Tibial nerve (tissue), 4 donors: ENCODE measurements around the gene ELFN1. TPM values are rescaled to one million over a fixed set of nuclear protein-coding genes. Genes with fewer than 3 reads are reported as not detected.

Source experiments
- DNase-seq, 2 donors: peaks; one replicate each; pipeline ENCODE4 v3.0.0-alpha.2; 2019; ENCODE audit warnings: low spot score in 2 of 2
- H3K27ac ChIP-seq, 4 donors: fragments of 200-600 bp; sonication (generic) in 3 of 4; one replicate each; pipeline ENCODE4 v1.5.1; 2017 to 2019; ENCODE audit warnings: mild to moderate bottlenecking in 1 of 4
- H3K27me3 ChIP-seq, 2 donors: fragments of 200-600 bp; sonication (generic) in 1 of 2; one replicate each; pipeline versions ENCODE4 v1.5.1 to v1.6.0; 2017 to 2019
- H3K36me3 ChIP-seq, 3 donors: fragments of 200-600 bp; sonication (generic); one replicate each; pipeline ENCODE4 v1.5.1; 2018 to 2019
- H3K4me1 ChIP-seq, 4 donors: fragments of 200-600 bp; sonication (generic) in 3 of 4; one replicate each; pipeline ENCODE4 v1.5.1; 2017 to 2019
- H3K4me3 ChIP-seq, 4 donors: fragments of 200-600 bp; sonication (generic) in 3 of 4; one replicate each; pipeline ENCODE4 v1.5.1; 2017 to 2019; ENCODE audit warnings: mild to moderate bottlenecking in 1 of 4, moderate library complexity in 1 of 4
- H3K9me3 ChIP-seq, 4 donors: fragments of 200-600 bp; sonication (generic) in 3 of 4; one replicate each; pipeline ENCODE4 v1.5.1; 2017 to 2019
- EP300 ChIP-seq, 2 donors: sonication (generic); formaldehyde crosslinking; IDR thresholded peaks; one replicate each; pipeline ENCODE4 v1.6.1; 2017; ENCODE audit warnings: antibody characterized with exemption in 2 of 2, mild to moderate bottlenecking in 1 of 2
- POLR2A ChIP-seq, 2 donors: fragments of 450-650 bp; IDR thresholded peaks; one replicate each; pipeline ENCODE4 v1.6.1; 2017; ENCODE audit warnings: antibody characterized with exemption in 2 of 2, mild to moderate bottlenecking in 2 of 2, moderate library complexity in 2 of 2
- WGBS, 2 donors: methylation state at CpG; one replicate each; pipeline ENCODE4 v1.1.5; 2018; 5-methylcytosine and 5-hydroxymethylcytosine counted together
- total RNA-seq, 4 donors: library from RNA; depleted of rRNA; stranded (reverse); fragments of >200 nt; gene quantifications; one replicate each; pipeline ENCODE4 v1.1.0, GENCODE V29; 2016
- TF ChIP-seq, protein P1 (sequence below), 5 experiments: fragments of 200-600 bp in 3 of 5; fragments of 450-650 bp in 2 of 5; sonication (generic) in 3 of 5; IDR thresholded peaks; one replicate each; pipeline ENCODE4 v1.5.1; 2016 to 2019; ENCODE audit warnings: antibody characterized with exemption in 5 of 5, mild to moderate bottlenecking in 3 of 5, moderate library complexity in 2 of 5

ELFN1 gene
- total RNA-seq, 4 donors from 2014 or later = 0.21 to 2.4 (median 1.5) TPM

DNA sequence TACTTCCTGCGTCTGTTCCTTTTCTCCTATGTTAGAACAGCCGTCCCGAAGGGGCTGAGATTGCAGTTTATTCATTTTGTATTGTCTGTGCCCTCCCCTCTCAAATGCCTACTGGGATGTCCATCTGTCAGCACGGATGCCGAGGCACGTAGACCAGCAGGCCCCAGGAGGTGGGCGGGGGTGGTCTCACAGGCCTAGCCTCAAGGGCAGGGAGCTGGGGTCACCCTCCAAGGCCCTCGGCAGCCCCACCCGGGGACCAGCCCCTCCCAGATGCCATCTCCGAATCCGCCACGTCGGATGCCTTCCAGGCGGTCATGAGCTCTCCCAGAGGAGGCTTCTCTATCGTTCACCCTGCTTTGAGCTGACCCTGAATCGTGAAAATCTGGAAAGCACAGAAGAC lies 59.7 kb downstream of the ELFN1 start:
- H3K27me3 ChIP-seq = peaks cover 0 to 32% of the 10 kb centered on the region in 2 donors
- no peak overlapping the region for H3K4me3 ChIP-seq
- TF ChIP-seq EP300 (IDR thresholded peaks at IDR 0.05) (no peak), POLR2A (IDR thresholded peaks at IDR 0.05) (no peak)
- TF ChIP-seq, protein P1, sequence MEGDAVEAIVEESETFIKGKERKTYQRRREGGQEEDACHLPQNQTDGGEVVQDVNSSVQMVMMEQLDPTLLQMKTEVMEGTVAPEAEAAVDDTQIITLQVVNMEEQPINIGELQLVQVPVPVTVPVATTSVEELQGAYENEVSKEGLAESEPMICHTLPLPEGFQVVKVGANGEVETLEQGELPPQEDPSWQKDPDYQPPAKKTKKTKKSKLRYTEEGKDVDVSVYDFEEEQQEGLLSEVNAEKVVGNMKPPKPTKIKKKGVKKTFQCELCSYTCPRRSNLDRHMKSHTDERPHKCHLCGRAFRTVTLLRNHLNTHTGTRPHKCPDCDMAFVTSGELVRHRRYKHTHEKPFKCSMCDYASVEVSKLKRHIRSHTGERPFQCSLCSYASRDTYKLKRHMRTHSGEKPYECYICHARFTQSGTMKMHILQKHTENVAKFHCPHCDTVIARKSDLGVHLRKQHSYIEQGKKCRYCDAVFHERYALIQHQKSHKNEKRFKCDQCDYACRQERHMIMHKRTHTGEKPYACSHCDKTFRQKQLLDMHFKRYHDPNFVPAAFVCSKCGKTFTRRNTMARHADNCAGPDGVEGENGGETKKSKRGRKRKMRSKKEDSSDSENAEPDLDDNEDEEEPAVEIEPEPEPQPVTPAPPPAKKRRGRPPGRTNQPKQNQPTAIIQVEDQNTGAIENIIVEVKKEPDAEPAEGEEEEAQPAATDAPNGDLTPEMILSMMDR (IDR thresholded peaks at IDR 0.05) = no peak
- no peak overlapping the region for H3K27ac ChIP-seq
- no peaks in the 10 kb centered on the region for H3K4me1 ChIP-seq
- H3K36me3 ChIP-seq = peaks cover 0 to 5% (median 0%) of the 10 kb centered on the region in 3 donors
- no peak for DNase-seq
- 77 to 79% methylated on average over 16 of the region's 16 CpGs for WGBS, 2 donors
- peaks cover 0 to 30% (median 2%) of the 10 kb centered on the region in 4 donors for H3K9me3 ChIP-seq

DNA sequence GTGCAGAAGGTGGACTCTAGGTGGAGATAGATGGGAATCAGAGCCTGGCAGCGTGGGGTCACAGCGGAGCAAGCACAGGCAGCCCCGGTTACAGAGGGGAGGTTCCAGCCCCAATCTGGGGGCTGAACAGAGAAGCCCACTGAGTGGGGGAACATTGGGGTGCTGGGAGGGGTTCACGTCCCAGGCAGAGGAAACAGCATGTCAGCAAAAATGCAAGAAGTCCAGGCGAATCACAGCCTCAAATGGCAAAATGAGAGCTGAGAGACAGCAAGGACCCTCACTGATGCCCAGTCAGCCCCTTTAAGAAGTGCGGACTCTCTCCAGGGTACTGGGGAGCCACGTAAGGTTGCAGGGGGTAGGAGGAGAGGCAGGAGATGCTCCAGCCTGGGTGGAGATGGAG lies 62.0 kb downstream of the ELFN1 start:
- H3K27me3 ChIP-seq = peaks cover 0 to 25% of the 10 kb centered on the region in 2 donors
- H3K4me3 ChIP-seq = no peak overlapping the region
- TF ChIP-seq EP300 (IDR thresholded peaks at IDR 0.05) = no peak
- TF ChIP-seq POLR2A (IDR thresholded peaks at IDR 0.05) = no peak
- TF ChIP-seq, protein P1 (IDR thresholded peaks at IDR 0.05) = no peak
- H3K36me3 ChIP-seq = peaks cover 0 to 5% (median 0%) of the 10 kb centered on the region in 3 donors
- DNase-seq = no peak
- no peaks in the 10 kb centered on the region for H3K4me1 ChIP-seq
- peaks cover 0 to 30% (median 2%) of the 10 kb centered on the region in 4 donors for H3K9me3 ChIP-seq
- WGBS, 2 donors = 85 to 87% methylated on average over 7 of the region's 7 CpGs
- no peak overlapping the region for H3K27ac ChIP-seq

DNA sequence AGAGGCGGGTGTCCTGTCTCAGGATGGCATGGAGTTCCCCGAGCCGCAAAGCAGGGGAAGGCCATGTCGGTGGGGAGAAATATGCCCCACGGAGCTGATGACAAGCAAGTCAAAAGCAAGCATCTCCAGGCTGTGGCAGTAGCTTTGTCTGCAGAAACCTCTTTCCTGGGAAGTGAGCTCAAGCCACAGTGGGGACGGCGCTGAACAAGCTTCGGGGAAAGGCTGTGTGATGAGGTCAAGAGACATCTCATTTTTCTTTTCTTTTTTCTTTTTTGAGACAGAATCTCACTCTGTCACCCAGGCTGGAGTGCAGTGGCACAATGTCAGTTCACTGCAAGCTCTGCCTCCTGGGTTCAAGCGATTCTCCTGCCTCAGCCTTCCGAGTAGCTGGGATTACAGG lies 62.6 kb downstream of the ELFN1 start:
- no peak for DNase-seq
- H3K4me3 ChIP-seq = no peak overlapping the region
- H3K27me3 ChIP-seq = peaks cover 0 to 24% of the 10 kb centered on the region in 2 donors
- peaks cover 0 to 30% (median 2%) of the 10 kb centered on the region in 4 donors for H3K9me3 ChIP-seq
- no peak for TF ChIP-seq EP300 (IDR thresholded peaks at IDR 0.05)
- no peak for TF ChIP-seq POLR2A (IDR thresholded peaks at IDR 0.05)
- TF ChIP-seq, protein P1 (IDR thresholded peaks at IDR 0.05) = no peak
- H3K27ac ChIP-seq = no peak overlapping the region
- no peaks in the 10 kb centered on the region for H3K4me1 ChIP-seq
- WGBS, 2 donors = 73 to 79% methylated on average over 10 of the region's 10 CpGs
- peaks cover 0 to 5% (median 0%) of the 10 kb centered on the region in 3 donors for H3K36me3 ChIP-seq

DNA sequence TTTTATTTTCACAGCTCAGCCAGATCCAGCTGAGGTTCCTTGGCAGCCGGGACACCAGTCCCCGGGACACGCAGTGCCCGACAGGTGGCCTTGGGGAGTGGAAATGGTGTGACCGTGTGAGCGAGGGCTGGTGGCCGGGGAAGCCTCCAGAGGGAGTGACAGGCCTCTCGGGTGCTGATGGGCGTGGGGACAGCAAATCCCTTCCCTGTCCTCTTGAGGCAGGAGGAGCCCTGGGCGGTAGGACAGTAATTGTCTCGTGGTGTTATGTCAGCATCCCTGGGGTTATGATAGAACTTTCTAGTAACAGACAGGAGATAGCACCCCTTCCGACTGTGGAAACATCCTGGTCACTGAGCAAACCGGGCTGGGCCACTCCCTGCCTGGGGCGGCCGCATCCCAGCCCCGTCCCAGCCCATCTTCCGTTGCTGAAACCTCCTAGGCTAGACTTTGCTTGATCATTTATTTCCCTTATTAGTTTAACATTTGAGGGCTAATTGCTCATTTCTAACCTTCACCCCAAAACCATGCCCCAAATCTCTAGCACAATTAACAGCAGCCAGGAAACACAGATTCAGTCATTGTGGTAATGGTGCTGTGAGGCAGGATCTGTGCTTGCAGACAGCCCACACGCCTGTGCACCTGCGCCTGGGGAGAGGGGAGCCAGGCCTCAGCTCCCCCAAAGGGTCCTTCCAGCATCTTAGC lies 63.3 kb downstream of the ELFN1 start:
- TF ChIP-seq EP300 (IDR thresholded peaks at IDR 0.05) (no peak), POLR2A (IDR thresholded peaks at IDR 0.05) (no peak)
- TF ChIP-seq, protein P1 (IDR thresholded peaks at IDR 0.05) = no peak
- peaks cover 0 to 29% of the 10 kb centered on the region in 2 donors for H3K27me3 ChIP-seq
- WGBS, 2 donors = 61 to 77% methylated on average over 19 of the region's 19 CpGs

More for the DNA sequence above, 63.3 kb downstream of the ELFN1 start:
- H3K9me3 ChIP-seq = peaks cover 0 to 25% (median 2%) of the 10 kb centered on the region in 4 donors
- DNase-seq = no peak
- no peaks in the 10 kb centered on the region for H3K4me1 ChIP-seq
- no peak overlapping the region for H3K4me3 ChIP-seq
- H3K36me3 ChIP-seq = peaks cover 0 to 5% (median 0%) of the 10 kb centered on the region in 3 donors
- no peak overlapping the region for H3K27ac ChIP-seq
